ENCODE measurements around the gene BTN1A1.

DNA sequence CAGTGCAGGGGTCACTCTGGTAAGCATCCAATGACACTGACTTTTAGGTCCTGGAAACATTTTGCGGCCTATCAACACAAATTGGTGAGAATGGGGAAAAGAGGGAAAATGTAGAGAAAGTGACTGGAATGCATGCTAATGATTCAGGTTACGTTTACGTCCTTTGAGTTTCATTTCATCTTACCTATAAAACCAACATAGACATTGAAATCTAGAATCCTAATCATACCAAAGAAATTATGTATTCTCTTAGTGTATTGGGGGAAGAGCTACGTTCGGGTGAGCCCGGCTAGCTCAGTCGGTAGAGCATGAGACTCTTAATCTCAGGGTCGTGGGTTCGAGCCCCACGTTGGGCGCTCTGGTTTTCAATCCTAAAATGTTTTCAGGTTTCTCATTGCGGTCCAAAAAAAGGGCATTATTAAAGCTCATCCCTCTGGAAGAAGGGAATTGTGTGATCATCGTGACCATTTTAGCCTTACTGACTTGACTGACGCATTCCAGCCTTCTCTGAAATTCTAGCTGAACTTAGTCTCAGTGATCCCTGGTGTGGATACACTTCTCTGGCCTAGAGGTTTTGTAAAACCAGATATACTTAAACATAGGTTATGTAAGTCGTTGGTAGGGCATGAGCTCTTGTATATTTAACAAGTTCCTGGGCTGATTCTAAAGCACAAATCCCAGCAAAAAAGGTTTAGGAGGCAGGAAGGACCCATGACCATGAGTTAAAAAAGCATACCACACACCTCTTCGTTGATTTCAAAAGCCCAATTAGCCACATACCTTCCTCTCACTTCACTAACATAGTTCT is 56.4 kb downstream of the BTN1A1 start:
- TF ChIP-seq POLR2A (IDR thresholded peaks at IDR 0.05) (no peak), POLR2AphosphoS5 (IDR thresholded peaks at IDR 0.05) (no peak)
- TF ChIP-seq, protein P1, sequence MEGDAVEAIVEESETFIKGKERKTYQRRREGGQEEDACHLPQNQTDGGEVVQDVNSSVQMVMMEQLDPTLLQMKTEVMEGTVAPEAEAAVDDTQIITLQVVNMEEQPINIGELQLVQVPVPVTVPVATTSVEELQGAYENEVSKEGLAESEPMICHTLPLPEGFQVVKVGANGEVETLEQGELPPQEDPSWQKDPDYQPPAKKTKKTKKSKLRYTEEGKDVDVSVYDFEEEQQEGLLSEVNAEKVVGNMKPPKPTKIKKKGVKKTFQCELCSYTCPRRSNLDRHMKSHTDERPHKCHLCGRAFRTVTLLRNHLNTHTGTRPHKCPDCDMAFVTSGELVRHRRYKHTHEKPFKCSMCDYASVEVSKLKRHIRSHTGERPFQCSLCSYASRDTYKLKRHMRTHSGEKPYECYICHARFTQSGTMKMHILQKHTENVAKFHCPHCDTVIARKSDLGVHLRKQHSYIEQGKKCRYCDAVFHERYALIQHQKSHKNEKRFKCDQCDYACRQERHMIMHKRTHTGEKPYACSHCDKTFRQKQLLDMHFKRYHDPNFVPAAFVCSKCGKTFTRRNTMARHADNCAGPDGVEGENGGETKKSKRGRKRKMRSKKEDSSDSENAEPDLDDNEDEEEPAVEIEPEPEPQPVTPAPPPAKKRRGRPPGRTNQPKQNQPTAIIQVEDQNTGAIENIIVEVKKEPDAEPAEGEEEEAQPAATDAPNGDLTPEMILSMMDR (IDR thresholded peaks at IDR 0.05): no peak

Data from prostate gland (tissue), 2 donors.